Measurements from ENCODE around the gene ZNF611. TPM values are rescaled to one million over a fixed set of nuclear protein-coding genes. Genes with fewer than 3 reads are reported as not detected.
"Not testable (repeated sequence)": the region's sequence is repeated elsewhere in the genome, so short reads cannot be mapped to it uniquely, and the experiment has no call there.

Gene ZNF611
- 11.9 and 21.3 TPM in 2 replicates for total RNA-seq
- polyA plus RNA-seq = 10.8 and 15.4 TPM in 2 replicates

DNA sequence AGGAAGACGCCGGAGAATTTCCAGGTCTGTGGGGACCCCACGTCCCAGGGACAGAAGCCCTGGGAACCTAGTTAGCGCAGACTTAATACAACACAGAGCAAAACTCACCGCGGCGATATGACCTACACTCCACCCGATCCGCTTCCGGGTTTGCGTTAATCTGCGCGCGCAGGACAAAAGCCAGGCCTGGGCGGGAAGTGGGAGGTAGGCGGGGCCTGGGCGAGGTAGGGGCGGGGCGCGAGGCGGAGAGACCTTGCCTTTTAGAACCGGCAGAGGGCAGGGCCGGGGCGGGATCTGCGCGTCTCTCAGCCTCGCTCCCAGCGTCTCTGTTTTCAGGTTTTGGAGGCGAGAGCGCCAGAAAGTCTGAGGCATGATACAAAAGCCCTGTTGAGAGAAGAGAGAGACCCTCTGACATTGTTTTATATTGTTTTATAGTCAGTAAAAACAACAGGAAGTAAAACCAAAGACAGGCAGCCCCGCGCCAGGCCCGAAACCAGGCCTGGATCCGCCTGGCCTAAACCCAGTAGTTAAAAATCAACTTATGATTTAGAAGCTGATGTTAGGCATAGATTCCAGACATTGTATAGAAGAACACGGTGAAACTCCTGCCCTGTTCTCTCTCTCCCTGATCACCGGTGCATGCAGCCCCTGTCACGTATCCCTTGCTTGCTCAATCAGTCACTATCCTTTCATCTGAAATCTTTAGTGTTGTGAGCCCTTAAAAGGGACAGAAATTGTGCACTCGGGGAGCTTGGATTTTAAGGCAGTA is at the start of gene ZNF611:
Gene ZNF611 (minus strand): TSS at position 152 of the 769 bp plus-strand sequence. CDS start 19,150 bp downstream, outside the sequence.
- peaks cover 32% of the 10 kb centered on the region for H3K79me2 ChIP-seq
- H3K36me3 ChIP-seq (replicated peaks; ENCODE audit: insufficient read depth, low read depth) = no peaks in the 10 kb centered on the region
- H2AFZ ChIP-seq = peak within 1 kb of the TSS; percentile 66
- TF ChIP-seq, protein P1, sequence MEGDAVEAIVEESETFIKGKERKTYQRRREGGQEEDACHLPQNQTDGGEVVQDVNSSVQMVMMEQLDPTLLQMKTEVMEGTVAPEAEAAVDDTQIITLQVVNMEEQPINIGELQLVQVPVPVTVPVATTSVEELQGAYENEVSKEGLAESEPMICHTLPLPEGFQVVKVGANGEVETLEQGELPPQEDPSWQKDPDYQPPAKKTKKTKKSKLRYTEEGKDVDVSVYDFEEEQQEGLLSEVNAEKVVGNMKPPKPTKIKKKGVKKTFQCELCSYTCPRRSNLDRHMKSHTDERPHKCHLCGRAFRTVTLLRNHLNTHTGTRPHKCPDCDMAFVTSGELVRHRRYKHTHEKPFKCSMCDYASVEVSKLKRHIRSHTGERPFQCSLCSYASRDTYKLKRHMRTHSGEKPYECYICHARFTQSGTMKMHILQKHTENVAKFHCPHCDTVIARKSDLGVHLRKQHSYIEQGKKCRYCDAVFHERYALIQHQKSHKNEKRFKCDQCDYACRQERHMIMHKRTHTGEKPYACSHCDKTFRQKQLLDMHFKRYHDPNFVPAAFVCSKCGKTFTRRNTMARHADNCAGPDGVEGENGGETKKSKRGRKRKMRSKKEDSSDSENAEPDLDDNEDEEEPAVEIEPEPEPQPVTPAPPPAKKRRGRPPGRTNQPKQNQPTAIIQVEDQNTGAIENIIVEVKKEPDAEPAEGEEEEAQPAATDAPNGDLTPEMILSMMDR (IDR thresholded peaks at IDR 0.05; ENCODE audit: poor library complexity) = peak; percentile 57
- TF ChIP-seq EZH2phosphoT487 (IDR thresholded peaks at IDR 0.05; ENCODE audit: low read depth, severe bottlenecking, unreplicated experiment) (no peak), EZH2 (IDR thresholded peaks at IDR 0.05; ENCODE audit: borderline replicate concordance) (no peak)
- no peaks in the 10 kb centered on the region for H3K9me2 ChIP-seq (replicated peaks; ENCODE audit: insufficient read depth)
- peak within 1 kb of the TSS; percentile 93 for H3K4me2 ChIP-seq
- H3K27me3 ChIP-seq = no peaks in the 10 kb centered on the region
- H3K4me1 ChIP-seq (ENCODE audit: insufficient read depth) = peaks cover 22% of the 10 kb centered on the region
- H3K4me3 ChIP-seq = peak within 1 kb of the TSS; percentile 85
- H3K27ac ChIP-seq = peak within 1 kb of the TSS; percentile 95
- peak; percentile 99 for DNase-seq (ENCODE audit: low spot score)
- no peaks in the 10 kb centered on the region for H3K9me3 ChIP-seq (ENCODE audit: low read depth)
- WGBS (ENCODE audit: low lambda C conversion rate, missing lambda C conversion rate) = 4% methylated on average over 37 of the region's 38 CpGs
- H4K20me1 ChIP-seq (ENCODE audit: insufficient read depth, poor library complexity, severe bottlenecking) = no peaks in the 10 kb centered on the region

DNA sequence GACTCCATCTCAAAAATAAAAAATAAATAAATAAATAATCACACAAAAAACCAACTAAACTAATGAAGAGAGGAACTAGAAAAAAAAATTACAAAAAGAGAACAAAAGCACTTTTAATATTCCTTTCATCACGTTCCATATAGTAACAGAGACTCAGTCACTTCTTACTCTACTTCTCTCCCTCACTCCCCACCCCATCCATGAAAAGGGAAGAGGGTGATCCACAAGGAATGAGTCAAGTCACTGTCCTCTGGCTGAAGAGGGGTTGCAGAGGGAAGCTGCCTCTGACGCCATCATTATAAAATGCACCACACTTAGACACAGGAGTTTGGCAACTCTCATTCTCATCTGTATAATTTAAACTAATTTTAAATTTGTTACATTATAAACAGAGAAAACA is 48.0 kb upstream of the ZNF611 start:
- H2AFZ ChIP-seq = not testable (repeated sequence)

DNA sequence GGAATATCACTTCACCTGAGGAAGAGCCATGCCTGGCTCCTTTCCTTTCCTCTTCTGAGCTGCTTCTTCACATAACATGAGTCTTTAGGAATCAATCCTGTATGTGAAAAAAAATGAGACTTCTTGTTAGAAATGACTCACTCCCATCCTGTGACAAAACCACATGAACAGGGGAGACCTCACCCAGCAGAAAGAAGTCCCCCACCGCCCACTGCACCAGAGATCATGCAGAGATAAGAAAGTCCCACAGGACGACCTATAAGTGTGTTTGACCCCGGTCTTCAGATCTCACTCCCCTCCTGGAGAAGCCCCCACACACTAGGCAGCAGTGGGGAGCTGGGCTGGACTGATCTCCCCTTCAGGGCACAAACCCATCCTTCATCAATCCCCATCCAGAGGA is 44.0 kb upstream of the ZNF611 start:
- DNase-seq (ENCODE audit: low spot score) = no peak
- WGBS (ENCODE audit: low lambda C conversion rate, missing lambda C conversion rate) = 70% methylated on average over 3 of the region's 3 CpGs
- Histone ChIP-seq H3K4me3 (no peak overlapping the region), H3K4me2 (no peak overlapping the region), H4K20me1 (ENCODE audit: insufficient read depth, poor library complexity, severe bottlenecking) (no peaks in the 10 kb centered on the region), H3K9me3 (ENCODE audit: low read depth) (no peaks in the 10 kb centered on the region), H3K27ac (no peak overlapping the region), H3K9me2 (replicated peaks; ENCODE audit: insufficient read depth) (no peaks in the 10 kb centered on the region), H3K27me3 (no peaks in the 10 kb centered on the region), H3K36me3 (replicated peaks; ENCODE audit: insufficient read depth, low read depth) (no peaks in the 10 kb centered on the region), H3K79me2 (peaks cover 11% of the 10 kb centered on the region), H3K4me1 (ENCODE audit: insufficient read depth) (no peaks in the 10 kb centered on the region), H2AFZ (no peak overlapping the region)
- TF ChIP-seq EZH2phosphoT487 (IDR thresholded peaks at IDR 0.05; ENCODE audit: low read depth, severe bottlenecking, unreplicated experiment) = no peak
- TF ChIP-seq, protein P1 (IDR thresholded peaks at IDR 0.05; ENCODE audit: poor library complexity) = no peak
- TF ChIP-seq EZH2 (IDR thresholded peaks at IDR 0.05; ENCODE audit: borderline replicate concordance) = no peak

More for the DNA sequence above, 48.0 kb upstream of the ZNF611 start:
- not testable (repeated sequence) for H3K36me3 ChIP-seq (replicated peaks; ENCODE audit: insufficient read depth, low read depth); H3K4me3 ChIP-seq; H3K27ac ChIP-seq; DNase-seq (ENCODE audit: low spot score); H3K9me2 ChIP-seq (replicated peaks; ENCODE audit: insufficient read depth); H4K20me1 ChIP-seq (ENCODE audit: insufficient read depth, poor library complexity, severe bottlenecking); H3K4me2 ChIP-seq; H3K27me3 ChIP-seq; H3K9me3 ChIP-seq (ENCODE audit: low read depth); H3K4me1 ChIP-seq (ENCODE audit: insufficient read depth)
- WGBS (ENCODE audit: low lambda C conversion rate, missing lambda C conversion rate) = 94% methylated on average over 2 of the region's 2 CpGs
- H3K79me2 ChIP-seq = peaks cover 22% of the 10 kb centered on the region

DNA sequence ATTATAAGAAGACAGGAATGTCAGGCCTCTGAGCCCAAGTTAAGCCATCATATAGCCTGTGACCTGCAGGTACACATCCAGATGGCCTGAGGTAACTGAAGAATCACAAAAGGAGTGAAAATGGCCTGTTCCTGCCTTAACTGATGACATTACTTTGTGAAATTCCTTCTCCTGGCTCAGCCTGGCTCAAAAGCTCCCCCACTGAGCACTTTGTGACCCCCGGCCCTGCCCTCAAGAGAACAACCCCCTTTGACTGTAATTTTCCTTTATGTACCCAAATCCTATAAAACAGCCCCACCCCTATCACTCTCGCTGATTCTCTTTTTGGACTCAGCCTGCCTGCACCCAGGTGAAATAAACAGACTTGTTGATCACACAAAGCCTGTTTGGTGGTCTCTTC is 21.6 kb upstream of the ZNF611 start:
- H3K4me2 ChIP-seq; H2AFZ ChIP-seq; H3K4me1 ChIP-seq (ENCODE audit: insufficient read depth); H3K27ac ChIP-seq; H3K36me3 ChIP-seq (replicated peaks; ENCODE audit: insufficient read depth, low read depth); DNase-seq (ENCODE audit: low spot score); H3K27me3 ChIP-seq; H3K79me2 ChIP-seq; H3K9me3 ChIP-seq (ENCODE audit: low read depth); H4K20me1 ChIP-seq (ENCODE audit: insufficient read depth, poor library complexity, severe bottlenecking); H3K9me2 ChIP-seq (replicated peaks; ENCODE audit: insufficient read depth); H3K4me3 ChIP-seq: not testable (repeated sequence)
- 92% methylated on average over 2 of the region's 2 CpGs for WGBS (ENCODE audit: low lambda C conversion rate, missing lambda C conversion rate)

Data from hepatocyte (in vitro differentiated cells).